K562 (cell line): Measurements from ENCODE around the gene GAP43.

Source experiments
- FOXJ3 ChIP-seq: sonication (generic); formaldehyde crosslinking; IDR thresholded peaks from 2 replicates; pipeline ENCODE4 v1.4.0; 2020; ENCODE audit warnings: mild to moderate bottlenecking, missing genetic modification reagents
- MXD1 ChIP-seq: fragments of 250-450 bp; sonication (Bioruptor Pico); IDR thresholded peaks from 2 replicates; pipeline ENCODE4 v1.8.0; 2021; ENCODE audit warnings: borderline replicate concordance, mild to moderate bottlenecking, moderate library complexity; ENCODE audit not compliant: poor library complexity, severe bottlenecking
- USF1 ChIP-seq: sonication (generic); formaldehyde crosslinking; IDR thresholded peaks from 2 replicates; pipeline ENCODE4 v1.9.0; 2022; ENCODE audit warnings: mild to moderate bottlenecking, missing genetic modification reagents
- USF2 ChIP-seq: sonication (generic); formaldehyde crosslinking; IDR thresholded peaks from 2 replicates; pipeline ENCODE4 v1.5.0; 2020; ENCODE audit warnings: missing genetic modification reagents

DNA sequence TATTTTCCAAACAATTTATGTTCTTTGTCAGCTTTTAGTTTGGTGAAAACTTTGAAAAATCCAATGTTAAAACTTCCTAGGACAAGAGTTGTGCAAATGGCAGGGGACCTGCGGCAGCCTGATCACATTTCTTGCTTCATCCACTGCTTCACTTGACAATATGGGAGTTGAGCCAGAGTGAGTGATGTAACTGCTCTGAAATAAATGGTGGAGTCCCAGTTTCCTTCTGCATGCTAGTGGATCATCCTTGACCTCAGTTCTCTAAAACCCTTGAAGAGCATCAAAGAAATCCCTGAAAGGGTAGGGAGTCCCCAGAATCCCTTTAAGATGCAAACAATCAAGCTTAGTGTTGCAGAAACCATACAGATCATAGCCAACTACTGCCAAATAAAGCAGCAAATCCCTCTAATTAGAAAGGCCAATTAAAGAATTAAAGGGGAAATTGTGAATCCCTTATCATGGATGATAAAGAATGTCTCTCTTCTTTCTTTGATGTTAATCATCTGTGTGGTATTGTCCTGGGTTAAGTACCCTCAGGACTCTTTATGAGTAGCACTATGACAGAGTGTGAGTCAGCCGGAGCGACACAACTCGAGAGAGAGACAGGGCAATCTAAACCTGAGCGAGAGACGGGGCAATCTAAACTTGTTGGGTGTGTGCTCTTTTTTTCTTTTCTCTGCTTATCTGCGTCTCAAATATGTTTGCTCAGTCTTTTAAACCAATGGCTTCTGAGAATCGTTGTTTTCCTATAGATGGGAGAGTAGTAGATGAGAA, 41.8 kb upstream of the GAP43 start:
- TF ChIP-seq USF1 (CRISPR knock-in tag) (no peak), MXD1 (CRISPR knock-in tag) (no peak), FOXJ3 (CRISPR knock-in tag) (no peak), USF2 (CRISPR knock-in tag) (no peak)
